ENCODE measurements around the gene ADAT3. TPM values are rescaled to one million over a fixed set of nuclear protein-coding genes. Genes with fewer than 3 reads are reported as not detected.
A peak's percentile ranks its signal among the peaks of the same experiment; 100 is the strongest.

Gene ADAT3
- polyA plus RNA-seq, 2 donors, result 6.4 to 6.9 TPM

DNA sequence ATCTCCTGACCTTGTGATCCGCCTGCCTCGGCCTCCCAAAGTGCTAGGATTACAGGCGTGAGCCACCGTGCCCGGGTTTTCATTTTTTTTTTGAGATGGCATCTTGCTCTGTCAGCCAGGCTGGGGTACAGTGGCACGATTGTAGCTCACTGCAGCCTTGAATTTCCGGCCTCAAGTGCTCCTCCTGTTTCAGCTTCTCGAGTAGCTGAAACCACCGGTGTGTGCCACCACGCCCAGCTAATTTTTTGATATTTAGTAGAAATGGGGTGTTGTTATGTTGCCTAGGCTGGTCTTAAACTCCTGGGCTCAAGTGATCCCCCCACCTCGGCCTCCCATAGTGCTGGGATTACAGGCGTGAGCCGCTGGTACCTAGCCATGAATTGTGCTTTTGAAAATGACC lies 5.9 kb downstream of the ADAT3 start:
- WGBS, 2 donors, result 86 to 88% methylated on average over 13 of the region's 13 CpGs
- Histone ChIP-seq H3K9me3 (ENCODE audit: control insufficient read depth in 2 of 2, insufficient read depth in 1 of 2, low read depth in 1 of 2, low read length in 1 of 2) (no peaks in the 10 kb centered on the region), H3K4me1 (ENCODE audit: control insufficient read depth in 2 of 2, insufficient read depth in 2 of 2, low read length in 1 of 2) (peaks cover 12 to 35% of the 10 kb centered on the region in 2 donors), H3K27ac (ENCODE audit: low read depth in 2 of 2, low read length in 1 of 2) (peak overlapping the region in 1 of 2 donors; percentile 16), H3K4me3 (ENCODE audit: low read depth in 1 of 2, low read length in 2 of 2) (no peak overlapping the region), H3K27me3 (ENCODE audit: control insufficient read depth in 1 of 2, insufficient read depth in 2 of 2, low read length in 2 of 2) (no peaks in the 10 kb centered on the region), H3K36me3 (ENCODE audit: control insufficient read depth in 2 of 2, insufficient read depth in 2 of 2, low read length in 1 of 2) (peaks cover 0 to 19% of the 10 kb centered on the region in 2 donors)

DNA sequence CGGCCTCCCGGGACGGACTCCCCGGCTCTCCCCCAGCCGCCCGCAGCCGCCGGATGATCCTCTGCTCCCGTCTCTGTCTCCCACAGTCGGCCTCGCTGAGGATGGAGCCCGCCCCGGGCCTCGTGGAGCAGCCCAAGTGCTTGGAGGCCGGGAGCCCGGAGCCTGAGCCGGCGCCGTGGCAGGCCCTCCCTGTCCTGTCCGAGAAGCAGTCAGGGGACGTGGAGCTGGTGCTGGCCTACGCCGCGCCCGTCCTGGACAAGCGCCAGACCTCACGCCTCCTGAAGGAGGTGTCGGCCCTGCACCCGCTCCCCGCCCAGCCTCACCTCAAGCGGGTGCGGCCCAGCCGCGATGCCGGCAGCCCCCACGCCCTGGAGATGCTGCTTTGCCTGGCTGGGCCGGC lies 6.8 kb downstream of the ADAT3 start:
- peaks cover 12 to 35% of the 10 kb centered on the region in 2 donors for H3K4me1 ChIP-seq (ENCODE audit: control insufficient read depth in 2 of 2, insufficient read depth in 2 of 2, low read length in 1 of 2)
- 66 to 69% methylated on average over 27 to 37 of the region's 37 CpGs for WGBS, 2 donors
- H3K36me3 ChIP-seq (ENCODE audit: control insufficient read depth in 2 of 2, insufficient read depth in 2 of 2, low read length in 1 of 2), result peaks cover 0 to 19% of the 10 kb centered on the region in 2 donors

DNA sequence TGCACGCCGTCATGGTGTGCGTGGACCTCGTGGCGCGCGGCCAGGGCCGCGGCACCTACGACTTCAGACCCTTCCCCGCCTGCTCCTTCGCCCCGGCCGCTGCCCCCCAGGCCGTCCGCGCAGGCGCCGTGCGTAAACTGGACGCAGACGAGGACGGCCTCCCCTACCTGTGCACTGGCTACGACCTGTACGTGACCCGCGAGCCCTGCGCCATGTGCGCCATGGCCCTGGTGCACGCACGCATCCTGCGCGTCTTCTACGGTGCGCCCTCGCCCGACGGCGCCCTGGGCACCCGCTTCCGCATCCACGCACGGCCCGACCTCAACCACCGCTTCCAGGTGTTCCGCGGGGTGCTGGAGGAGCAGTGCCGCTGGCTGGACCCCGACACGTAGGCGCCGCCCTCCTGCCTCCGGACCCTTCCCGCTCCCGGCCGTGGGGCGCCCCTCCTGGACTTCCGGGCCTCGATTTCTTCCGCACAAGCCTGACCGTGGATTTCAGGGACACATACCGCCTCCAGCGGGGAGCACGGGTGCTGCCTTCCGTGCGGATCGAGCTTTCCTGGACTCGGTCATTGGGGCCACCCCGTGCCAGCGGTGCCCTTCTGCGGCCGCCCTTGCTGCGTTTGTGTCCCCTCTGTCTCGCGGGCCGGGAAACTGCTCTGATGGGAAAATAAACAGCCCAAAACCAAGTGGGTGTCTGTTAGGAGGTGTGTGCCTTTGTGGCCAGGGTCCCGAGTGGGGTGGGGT lies 7.7 kb downstream of the ADAT3 start:
- WGBS, 2 donors, result 96 to 97% methylated on average over 77 of the region's 77 CpGs
- no peaks in the 10 kb centered on the region for H3K27me3 ChIP-seq (ENCODE audit: control insufficient read depth in 1 of 2, insufficient read depth in 2 of 2, low read length in 2 of 2)
- H3K4me3 ChIP-seq (ENCODE audit: low read depth in 1 of 2, low read length in 2 of 2), result no peak overlapping the region
- no peak overlapping the region for H3K27ac ChIP-seq (ENCODE audit: low read depth in 2 of 2, low read length in 1 of 2)
- no peaks in the 10 kb centered on the region for H3K9me3 ChIP-seq (ENCODE audit: control insufficient read depth in 2 of 2, insufficient read depth in 1 of 2, low read depth in 1 of 2, low read length in 1 of 2)
- H3K36me3 ChIP-seq (ENCODE audit: control insufficient read depth in 2 of 2, insufficient read depth in 2 of 2, low read length in 1 of 2), result peaks cover 0 to 24% of the 10 kb centered on the region in 2 donors
- H3K4me1 ChIP-seq (ENCODE audit: control insufficient read depth in 2 of 2, insufficient read depth in 2 of 2, low read length in 1 of 2), result peaks cover 12 to 35% of the 10 kb centered on the region in 2 donors

More for the DNA sequence above, 6.8 kb downstream of the ADAT3 start:
- Histone ChIP-seq H3K4me3 (ENCODE audit: low read depth in 1 of 2, low read length in 2 of 2) (no peak overlapping the region), H3K27me3 (ENCODE audit: control insufficient read depth in 1 of 2, insufficient read depth in 2 of 2, low read length in 2 of 2) (no peaks in the 10 kb centered on the region), H3K9me3 (ENCODE audit: control insufficient read depth in 2 of 2, insufficient read depth in 1 of 2, low read depth in 1 of 2, low read length in 1 of 2) (no peaks in the 10 kb centered on the region), H3K27ac (ENCODE audit: low read depth in 2 of 2, low read length in 1 of 2) (peak overlapping the region in 1 of 2 donors; percentile 78)

DNA sequence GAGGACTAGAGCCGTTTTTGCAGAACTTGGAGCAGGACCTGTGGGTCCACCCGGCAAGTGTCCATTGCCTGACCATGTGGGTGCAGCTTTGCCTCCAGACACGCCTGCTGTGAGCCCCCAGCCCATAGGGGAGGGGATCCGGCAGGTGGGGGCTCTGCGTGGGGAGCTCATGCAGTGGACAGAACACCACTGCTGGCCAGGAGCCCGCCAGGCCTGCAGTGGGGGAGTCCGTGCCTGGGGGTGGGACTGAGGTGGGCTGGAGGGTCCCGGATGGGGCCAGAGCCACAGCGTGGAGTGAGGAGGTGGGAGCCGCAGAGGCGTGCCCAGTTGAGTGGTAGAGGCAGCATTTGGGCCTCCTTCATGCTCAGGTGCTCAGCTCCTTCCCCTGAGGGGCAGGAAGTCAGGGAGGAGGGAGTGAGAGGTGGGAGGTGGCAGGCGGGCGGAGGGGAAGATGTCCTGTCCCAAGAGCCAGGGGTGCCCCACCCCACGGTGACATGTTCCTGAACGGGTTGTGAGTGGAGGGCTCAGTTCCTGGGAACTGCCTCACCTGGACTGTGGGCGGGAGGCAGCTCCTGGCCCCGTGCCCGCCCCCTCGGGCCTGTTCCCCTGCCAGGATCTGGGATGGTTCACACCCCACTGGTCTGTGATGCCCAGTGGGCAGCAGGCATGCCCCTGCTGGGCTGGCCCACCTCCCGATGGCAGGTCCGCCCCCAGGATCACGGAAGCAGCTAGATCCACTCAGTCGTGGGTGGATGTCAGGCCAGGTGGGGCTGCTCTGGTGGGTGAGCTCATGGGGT lies 8.8 kb downstream of the ADAT3 start:
- H3K4me1 ChIP-seq (ENCODE audit: control insufficient read depth in 2 of 2, insufficient read depth in 2 of 2, low read length in 1 of 2), result peaks cover 12 to 32% of the 10 kb centered on the region in 2 donors
- H3K27ac ChIP-seq (ENCODE audit: low read depth in 2 of 2, low read length in 1 of 2), result peak overlapping the region; percentile 0 to 76
- no peak overlapping the region for H3K4me3 ChIP-seq (ENCODE audit: low read depth in 1 of 2, low read length in 2 of 2)
- 64 to 72% methylated on average over 22 to 23 of the region's 23 CpGs for WGBS, 2 donors
- no peaks in the 10 kb centered on the region for H3K27me3 ChIP-seq (ENCODE audit: control insufficient read depth in 1 of 2, insufficient read depth in 2 of 2, low read length in 2 of 2)
- peaks cover 0 to 31% of the 10 kb centered on the region in 2 donors for H3K36me3 ChIP-seq (ENCODE audit: control insufficient read depth in 2 of 2, insufficient read depth in 2 of 2, low read length in 1 of 2)
- H3K9me3 ChIP-seq (ENCODE audit: control insufficient read depth in 2 of 2, insufficient read depth in 1 of 2, low read depth in 1 of 2, low read length in 1 of 2), result no peaks in the 10 kb centered on the region

DNA sequence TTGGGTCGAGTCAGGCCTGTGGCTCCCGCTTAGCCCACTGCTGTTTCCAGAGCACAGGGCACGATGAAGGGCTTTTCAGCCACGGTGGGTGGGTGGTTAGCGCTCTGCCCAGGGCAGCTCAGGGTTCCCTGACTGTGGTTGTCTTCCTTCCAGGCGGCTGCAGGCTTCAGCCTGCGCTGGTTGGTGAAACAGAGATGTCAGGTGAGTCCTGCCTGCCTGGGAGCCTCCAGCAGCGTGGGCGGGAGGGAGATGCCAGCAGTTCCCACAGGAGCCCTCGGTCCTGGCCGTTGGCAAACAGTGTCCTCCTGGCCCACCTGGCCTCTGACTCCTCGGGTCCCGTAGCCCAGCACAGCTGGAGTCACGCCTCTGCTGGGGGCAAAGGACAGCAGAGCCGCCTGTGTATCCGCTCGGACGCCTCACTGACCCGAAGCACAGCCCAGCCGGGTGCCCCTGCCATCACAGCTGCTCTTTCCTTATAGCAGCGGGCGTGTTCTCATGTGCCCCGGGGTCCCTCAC lies 9.7 kb downstream of the ADAT3 start:
- Histone ChIP-seq H3K4me3 (ENCODE audit: low read depth in 1 of 2, low read length in 2 of 2) (no peak overlapping the region), H3K27me3 (ENCODE audit: control insufficient read depth in 1 of 2, insufficient read depth in 2 of 2, low read length in 2 of 2) (no peaks in the 10 kb centered on the region), H3K9me3 (ENCODE audit: control insufficient read depth in 2 of 2, insufficient read depth in 1 of 2, low read depth in 1 of 2, low read length in 1 of 2) (no peaks in the 10 kb centered on the region), H3K4me1 (ENCODE audit: control insufficient read depth in 2 of 2, insufficient read depth in 2 of 2, low read length in 1 of 2) (peaks cover 5 to 25% of the 10 kb centered on the region in 2 donors), H3K27ac (ENCODE audit: low read depth in 2 of 2, low read length in 1 of 2) (peak overlapping the region; percentile 0 to 76), H3K36me3 (ENCODE audit: control insufficient read depth in 2 of 2, insufficient read depth in 2 of 2, low read length in 1 of 2) (peaks cover 0 to 34% of the 10 kb centered on the region in 2 donors)
- 68 to 76% methylated on average over 23 of the region's 23 CpGs for WGBS, 2 donors

DNA sequence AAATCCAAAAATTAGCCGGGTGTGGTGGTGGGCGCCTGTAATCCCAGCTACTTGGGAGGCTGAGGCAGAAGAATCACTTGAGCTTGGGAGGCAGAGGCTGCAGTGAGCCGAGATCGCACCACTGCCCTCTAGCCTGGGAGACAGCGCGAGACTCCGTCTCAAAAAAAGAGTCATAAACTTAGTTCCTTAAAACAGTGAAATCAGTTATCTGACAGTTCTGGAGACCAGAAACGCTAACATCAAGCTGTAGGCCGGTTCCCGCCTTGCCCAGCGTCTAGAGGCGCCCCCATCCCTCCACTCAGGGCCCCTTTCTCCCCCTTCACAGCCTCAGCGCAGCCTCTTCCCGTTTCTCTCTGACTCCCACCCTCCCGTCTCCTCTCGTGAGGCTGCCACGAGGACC lies 11.9 kb downstream of the ADAT3 start:
- Histone ChIP-seq H3K27me3 (ENCODE audit: control insufficient read depth in 1 of 2, insufficient read depth in 2 of 2, low read length in 2 of 2) (no peaks in the 10 kb centered on the region), H3K27ac (ENCODE audit: low read depth in 2 of 2, low read length in 1 of 2) (no peak overlapping the region), H3K4me3 (ENCODE audit: low read depth in 1 of 2, low read length in 2 of 2) (no peak overlapping the region), H3K4me1 (ENCODE audit: control insufficient read depth in 2 of 2, insufficient read depth in 2 of 2, low read length in 1 of 2) (peaks cover 4 to 21% of the 10 kb centered on the region in 2 donors), H3K9me3 (ENCODE audit: control insufficient read depth in 2 of 2, insufficient read depth in 1 of 2, low read depth in 1 of 2, low read length in 1 of 2) (no peaks in the 10 kb centered on the region), H3K36me3 (ENCODE audit: control insufficient read depth in 2 of 2, insufficient read depth in 2 of 2, low read length in 1 of 2) (peaks cover 3 to 50% of the 10 kb centered on the region in 2 donors)
- 87 to 88% methylated on average over 17 of the region's 17 CpGs for WGBS, 2 donors

DNA sequence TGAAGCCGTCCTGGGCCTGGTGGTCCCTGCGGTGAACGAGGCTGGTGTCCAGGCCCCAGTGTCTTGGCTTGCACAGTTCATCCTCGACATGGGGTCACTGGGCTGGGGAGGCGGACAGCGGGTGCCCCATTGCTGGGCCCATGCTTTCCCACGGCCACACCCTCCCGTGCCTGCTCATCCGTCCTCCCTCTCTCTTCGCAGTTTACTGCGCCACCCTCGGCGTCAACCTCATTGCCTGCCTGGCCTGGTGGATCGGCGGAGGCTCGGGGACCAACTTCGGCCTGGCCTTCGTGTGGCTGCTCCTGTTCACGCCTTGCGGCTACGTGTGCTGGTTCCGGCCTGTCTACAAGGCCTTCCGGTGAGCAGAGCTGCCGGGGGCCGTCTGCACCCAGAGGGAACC lies 12.7 kb downstream of the ADAT3 start:
- peaks cover 3 to 48% of the 10 kb centered on the region in 2 donors for H3K36me3 ChIP-seq (ENCODE audit: control insufficient read depth in 2 of 2, insufficient read depth in 2 of 2, low read length in 1 of 2)
- peaks cover 0 to 15% of the 10 kb centered on the region in 2 donors for H3K4me1 ChIP-seq (ENCODE audit: control insufficient read depth in 2 of 2, insufficient read depth in 2 of 2, low read length in 1 of 2)
- H3K4me3 ChIP-seq (ENCODE audit: low read depth in 1 of 2, low read length in 2 of 2), result no peak overlapping the region
- no peak overlapping the region for H3K27ac ChIP-seq (ENCODE audit: low read depth in 2 of 2, low read length in 1 of 2)
- WGBS, 2 donors, result 93 to 94% methylated on average over 25 of the region's 25 CpGs
- H3K9me3 ChIP-seq (ENCODE audit: control insufficient read depth in 2 of 2, insufficient read depth in 1 of 2, low read depth in 1 of 2, low read length in 1 of 2), result no peaks in the 10 kb centered on the region
- H3K27me3 ChIP-seq (ENCODE audit: control insufficient read depth in 1 of 2, insufficient read depth in 2 of 2, low read length in 2 of 2), result no peaks in the 10 kb centered on the region

DNA sequence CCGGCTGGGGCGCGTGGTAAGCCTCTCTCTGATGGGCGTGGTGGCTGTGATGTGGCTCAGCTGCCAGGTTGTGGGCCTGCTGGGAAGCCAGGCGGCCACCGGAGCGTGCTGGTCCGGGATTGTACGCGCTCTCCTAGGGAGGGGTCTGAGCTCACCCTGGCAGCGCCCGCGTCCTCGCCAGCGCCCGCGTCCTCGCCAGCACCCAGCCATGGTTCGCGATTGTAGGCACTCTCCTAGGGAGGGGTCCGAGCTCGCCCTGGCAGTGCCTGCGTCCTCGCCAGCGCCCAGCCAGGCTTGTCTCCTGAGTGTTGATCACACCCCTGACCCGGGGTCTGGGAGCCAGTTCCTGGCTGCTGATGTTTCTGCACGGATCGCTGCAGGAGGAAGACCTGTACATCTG lies 13.8 kb downstream of the ADAT3 start:
- H3K27me3 ChIP-seq (ENCODE audit: control insufficient read depth in 1 of 2, insufficient read depth in 2 of 2, low read length in 2 of 2), result no peaks in the 10 kb centered on the region
- H3K4me1 ChIP-seq (ENCODE audit: control insufficient read depth in 2 of 2, insufficient read depth in 2 of 2, low read length in 1 of 2), result peaks cover 0 to 5% of the 10 kb centered on the region in 2 donors
- H3K36me3 ChIP-seq (ENCODE audit: control insufficient read depth in 2 of 2, insufficient read depth in 2 of 2, low read length in 1 of 2), result peaks cover 3 to 45% of the 10 kb centered on the region in 2 donors
- WGBS, 2 donors, result 89 to 91% methylated on average over 28 of the region's 28 CpGs
- no peaks in the 10 kb centered on the region for H3K9me3 ChIP-seq (ENCODE audit: control insufficient read depth in 2 of 2, insufficient read depth in 1 of 2, low read depth in 1 of 2, low read length in 1 of 2)
- H3K27ac ChIP-seq (ENCODE audit: low read depth in 2 of 2, low read length in 1 of 2), result no peak overlapping the region
- no peak overlapping the region for H3K4me3 ChIP-seq (ENCODE audit: low read depth in 1 of 2, low read length in 2 of 2)

DNA sequence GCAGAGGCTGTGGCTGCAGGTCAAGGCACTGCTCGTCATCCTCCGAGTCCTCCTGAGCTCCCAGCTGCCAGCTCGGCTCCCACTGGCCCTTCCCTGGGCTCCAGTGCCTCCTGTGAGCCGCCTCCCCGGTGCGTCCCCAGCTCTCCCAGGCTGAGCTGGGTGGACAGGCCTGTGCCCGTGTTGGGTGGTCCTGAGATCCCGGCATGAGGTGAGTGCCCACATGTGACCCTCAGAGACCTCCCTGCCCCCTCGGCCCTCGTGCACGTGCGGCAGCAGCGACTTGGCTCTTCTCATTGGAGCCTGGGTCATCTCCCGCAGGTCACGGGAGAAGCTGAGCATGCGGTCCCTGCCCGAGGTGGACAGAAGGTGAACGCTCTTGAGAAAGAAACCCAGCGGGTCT lies 15.4 kb downstream of the ADAT3 start:
- H3K4me3 ChIP-seq (ENCODE audit: low read depth in 1 of 2, low read length in 2 of 2), result no peak overlapping the region
- 91 to 93% methylated on average over 19 of the region's 19 CpGs for WGBS, 2 donors
- no peaks in the 10 kb centered on the region for H3K4me1 ChIP-seq (ENCODE audit: control insufficient read depth in 2 of 2, insufficient read depth in 2 of 2, low read length in 1 of 2)
- no peaks in the 10 kb centered on the region for H3K9me3 ChIP-seq (ENCODE audit: control insufficient read depth in 2 of 2, insufficient read depth in 1 of 2, low read depth in 1 of 2, low read length in 1 of 2)
- H3K36me3 ChIP-seq (ENCODE audit: control insufficient read depth in 2 of 2, insufficient read depth in 2 of 2, low read length in 1 of 2), result peaks cover 8 to 54% of the 10 kb centered on the region in 2 donors
- no peaks in the 10 kb centered on the region for H3K27me3 ChIP-seq (ENCODE audit: control insufficient read depth in 1 of 2, insufficient read depth in 2 of 2, low read length in 2 of 2)
- no peak overlapping the region for H3K27ac ChIP-seq (ENCODE audit: low read depth in 2 of 2, low read length in 1 of 2)
